WTC11 (cell line): ENCODE results near the gene SND1. TPM values are rescaled to one million over a fixed set of nuclear protein-coding genes. Genes with fewer than 3 reads are reported as not detected.

Experiments used
- ATAC-seq: fragments of 200-7000 bp; cut with Tn5 transposase; 2 replicates; pipeline ENCODE4 v1.10.0; 2021; ENCODE audit warnings: mild to moderate bottlenecking, moderate library complexity
- CTCF ChIA-PET: fragments of 300-600 bp; sonication (Branson Sonifier 250); formaldehyde crosslinking; loops from one replicate; lab custom pipeline; 2021; ENCODE audit warnings: antibody characterized with exemption; lab: Charles Lee
- POLR2A ChIA-PET: fragments of 350-600 bp; sonication (Branson Sonifier 250); formaldehyde crosslinking; loops from one replicate; lab custom pipeline; 2021; ENCODE audit warnings: antibody characterized with exemption; lab: Charles Lee
- DNase-seq: peaks from one replicate; pipeline ENCODE4 v3.0.0; 2021; ENCODE audit warnings: low spot score
- H3K27ac Mint-ChIP-seq: 2 replicates; pipeline ENCODE4 v1.8.0; 2021; ENCODE audit warnings: mixed read lengths
- H3K27me3 Mint-ChIP-seq: 2 replicates; pipeline ENCODE4 v1.8.0; 2021; ENCODE audit warnings: low read depth, mild to moderate bottlenecking, moderate library complexity, mixed read lengths
- H3K36me3 Mint-ChIP-seq: 2 replicates; pipeline ENCODE4 v1.8.0; 2021; ENCODE audit warnings: mixed read lengths
- H3K4me1 Mint-ChIP-seq: 2 replicates; pipeline ENCODE4 v1.8.0; 2022; ENCODE audit warnings: mixed read lengths
- H3K4me3 Mint-ChIP-seq: 2 replicates; pipeline ENCODE4 v1.8.0; 2021; ENCODE audit warnings: mild to moderate bottlenecking, moderate library complexity, mixed read lengths
- H3K9me3 Mint-ChIP-seq: 2 replicates; pipeline ENCODE4 v1.8.0; 2021; ENCODE audit warnings: mixed read lengths
- ELF4 ChIP-seq: sonication (generic); formaldehyde crosslinking; IDR thresholded peaks from 2 replicates; pipeline ENCODE4 v1.8.1; 2022; ENCODE audit warnings: low read depth, mild to moderate bottlenecking, moderate library complexity, missing genetic modification reagents
- FOXP4 ChIP-seq: sonication (generic); formaldehyde crosslinking; IDR thresholded peaks from 2 replicates; pipeline ENCODE4 v1.8.0; 2022; ENCODE audit warnings: mild to moderate bottlenecking, missing genetic modification reagents
- HMGA2 ChIP-seq: fragments of 250-450 bp; sonication (Bioruptor Pico); IDR thresholded peaks from 2 replicates; pipeline ENCODE4 v1.4.0; 2021; ENCODE audit warnings: mild to moderate bottlenecking, moderate library complexity
- NFE2L1 ChIP-seq: sonication (generic); formaldehyde crosslinking; IDR thresholded peaks from 2 replicates; pipeline ENCODE4 v1.8.1; 2023; ENCODE audit warnings: missing genetic modification reagents
- NFYB ChIP-seq: sonication (generic); formaldehyde crosslinking; conservative IDR thresholded peaks from 2 replicates; pipeline ENCODE4 v1.8.0; 2022; ENCODE audit warnings: low read depth, missing genetic modification reagents
- TEAD1 ChIP-seq: sonication (generic); formaldehyde crosslinking; IDR thresholded peaks from 2 replicates; pipeline ENCODE4 v1.8.0; 2022; ENCODE audit warnings: mild to moderate bottlenecking, missing genetic modification reagents
- USF1 ChIP-seq: sonication (generic); formaldehyde crosslinking; IDR thresholded peaks from 2 replicates; pipeline ENCODE4 v1.8.0; 2022; ENCODE audit warnings: mild to moderate bottlenecking, missing genetic modification reagents
- ZBTB21 ChIP-seq: sonication (generic); formaldehyde crosslinking; IDR thresholded peaks from 2 replicates; pipeline ENCODE4 v1.8.1; 2023; ENCODE audit warnings: mild to moderate bottlenecking, missing genetic modification reagents, borderline replicate concordance
- ZNF263 ChIP-seq: sonication (generic); formaldehyde crosslinking; IDR thresholded peaks from 2 replicates; pipeline ENCODE4 v1.8.1; 2022; ENCODE audit warnings: low read depth, mild to moderate bottlenecking, moderate library complexity, missing genetic modification reagents
- ZNF512 ChIP-seq: sonication (generic); formaldehyde crosslinking; IDR thresholded peaks from 2 replicates; pipeline ENCODE4 v1.8.1; 2022; ENCODE audit warnings: missing genetic modification reagents, borderline replicate concordance
- ZNF532 ChIP-seq: fragments of 250-450 bp; sonication (Bioruptor Pico); IDR thresholded peaks from 2 replicates; pipeline ENCODE4 v1.9.0; 2021; ENCODE audit warnings: mild to moderate bottlenecking, borderline replicate concordance
- total RNA-seq: library from RNA; stranded (reverse); gene quantifications from 3 replicates; pipeline ENCODE4 v1.2.3, GENCODE V29; 2021
- TF ChIP-seq, protein P1 (sequence below): fragments of 250-450 bp; sonication (Bioruptor Pico); IDR thresholded peaks from 2 replicates; pipeline ENCODE4 v1.9.0; 2021; ENCODE audit warnings: mild to moderate bottlenecking

Gene SND1
- total RNA-seq, 1 experiment from 2014 or later = 261 TPM

- TF ChIP-seq, protein P1, sequence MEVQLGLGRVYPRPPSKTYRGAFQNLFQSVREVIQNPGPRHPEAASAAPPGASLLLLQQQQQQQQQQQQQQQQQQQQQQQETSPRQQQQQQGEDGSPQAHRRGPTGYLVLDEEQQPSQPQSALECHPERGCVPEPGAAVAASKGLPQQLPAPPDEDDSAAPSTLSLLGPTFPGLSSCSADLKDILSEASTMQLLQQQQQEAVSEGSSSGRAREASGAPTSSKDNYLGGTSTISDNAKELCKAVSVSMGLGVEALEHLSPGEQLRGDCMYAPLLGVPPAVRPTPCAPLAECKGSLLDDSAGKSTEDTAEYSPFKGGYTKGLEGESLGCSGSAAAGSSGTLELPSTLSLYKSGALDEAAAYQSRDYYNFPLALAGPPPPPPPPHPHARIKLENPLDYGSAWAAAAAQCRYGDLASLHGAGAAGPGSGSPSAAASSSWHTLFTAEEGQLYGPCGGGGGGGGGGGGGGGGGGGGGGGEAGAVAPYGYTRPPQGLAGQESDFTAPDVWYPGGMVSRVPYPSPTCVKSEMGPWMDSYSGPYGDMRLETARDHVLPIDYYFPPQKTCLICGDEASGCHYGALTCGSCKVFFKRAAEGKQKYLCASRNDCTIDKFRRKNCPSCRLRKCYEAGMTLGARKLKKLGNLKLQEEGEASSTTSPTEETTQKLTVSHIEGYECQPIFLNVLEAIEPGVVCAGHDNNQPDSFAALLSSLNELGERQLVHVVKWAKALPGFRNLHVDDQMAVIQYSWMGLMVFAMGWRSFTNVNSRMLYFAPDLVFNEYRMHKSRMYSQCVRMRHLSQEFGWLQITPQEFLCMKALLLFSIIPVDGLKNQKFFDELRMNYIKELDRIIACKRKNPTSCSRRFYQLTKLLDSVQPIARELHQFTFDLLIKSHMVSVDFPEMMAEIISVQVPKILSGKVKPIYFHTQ (CRISPR knock-in tag) = no peak
- no peak for TF ChIP-seq ZNF263 (CRISPR knock-in tag)
- no peak for TF ChIP-seq ZNF512 (CRISPR knock-in tag)
These were observed 157.3 kb downstream of the SND1 start (continued) for GRCh38 chr7:127809261-127809702.

GRCh38 chr7:127810113-127810512, 158.1 kb downstream of the SND1 start:
- POLR2A ChIA-PET = no interaction called here
- no peak for DNase-seq
- H3K27ac Mint-ChIP-seq = no peak overlapping the region
- TF ChIP-seq NFE2L1 (CRISPR knock-in tag) = no peak
- no peak for TF ChIP-seq HMGA2 (CRISPR knock-in tag)
- TF ChIP-seq, all 79 proteins: peak for 0
- no peak for ATAC-seq
- H3K4me1 Mint-ChIP-seq = peaks cover 95% of the 10 kb centered on the region
- peaks cover 4% of the 10 kb centered on the region; the same call in 1 of the 2 replicates for H3K36me3 Mint-ChIP-seq
- H3K9me3 Mint-ChIP-seq = no peaks in the 10 kb centered on the region
- H3K4me3 Mint-ChIP-seq = no peak overlapping the region
- H3K27me3 Mint-ChIP-seq = no peaks in the 10 kb centered on the region
- CTCF ChIA-PET = interaction anchor here (1.7 kb wide), 1 partner anchor 18 kb away, joined by 8 read pairs; no protein-coding TSS in a partner anchor

GRCh38 chr7:127810696-127811660, 159.0 kb downstream of the SND1 start:
- no peak for ATAC-seq
- Mint-ChIP-seq H3K27me3 (no peaks in the 10 kb centered on the region), H3K27ac (no peak overlapping the region), H3K4me3 (no peak overlapping the region), H3K4me1 (peaks cover 96% of the 10 kb centered on the region), H3K9me3 (no peaks in the 10 kb centered on the region), H3K36me3 (peaks cover 4% of the 10 kb centered on the region; the same call in 1 of the 2 replicates)
- no peak for DNase-seq
- ChIA-PET CTCF (interaction anchor here (1.7 kb wide), 1 partner anchor 19 kb away, joined by 8 read pairs; no protein-coding TSS in a partner anchor), POLR2A (no interaction called here)
- TF ChIP-seq NFYB (CRISPR knock-in tag) (no peak), ZBTB21 (CRISPR knock-in tag) (no peak), TEAD1 (no peak), ZNF512 (CRISPR knock-in tag) (no peak)

GRCh38 chr7:127812540-127812939, 160.5 kb downstream of the SND1 start:
- H3K27ac Mint-ChIP-seq = peak overlapping the region; percentile 58
- no peak overlapping the region for H3K4me3 Mint-ChIP-seq
- ATAC-seq (peak; percentile 40), DNase-seq (no peak)
- peaks cover 88% of the 10 kb centered on the region for H3K4me1 Mint-ChIP-seq
- ChIA-PET CTCF (interaction anchor here (2.3 kb wide), 1 partner anchor 20 kb away, joined by 12 read pairs; no protein-coding TSS in a partner anchor), POLR2A (interaction anchor here (0.5 kb wide), 1 partner anchor 27 kb away, joined by 4 read pairs; no protein-coding TSS in a partner anchor)
- no peaks in the 10 kb centered on the region for H3K9me3 Mint-ChIP-seq
- peaks cover 4% of the 10 kb centered on the region; the same call in 1 of the 2 replicates for H3K36me3 Mint-ChIP-seq
- no peaks in the 10 kb centered on the region for H3K27me3 Mint-ChIP-seq
- TF ChIP-seq ZNF532 (CRISPR knock-in tag) (no peak), FOXP4 (CRISPR knock-in tag) (no peak), USF1 (CRISPR knock-in tag) (no peak), ELF4 (CRISPR knock-in tag) (no peak)
